Endodermal cell (in vitro differentiated cells): ENCODE results near the gene TANGO2. TPM values are rescaled to one million over a fixed set of nuclear protein-coding genes. Genes with fewer than 3 reads are reported as not detected.

Experiments used
- DNase-seq: peaks from one replicate; pipeline ENCODE4 v3.0.0-alpha.2; 2017
- H3K27ac ChIP-seq: 2 replicates; pipeline ENCODE4 v1.5.1; 2013; ENCODE audit warnings: mild to moderate bottlenecking, low read depth, low read length, moderate library complexity
- H3K27me3 ChIP-seq: 2 replicates; pipeline ENCODE4 v1.6.1; 2013; ENCODE audit warnings: mild to moderate bottlenecking, low read length, moderate library complexity; ENCODE audit not compliant: insufficient read depth, control insufficient read depth, poor library complexity, severe bottlenecking
- H3K36me3 ChIP-seq: 2 replicates; pipeline ENCODE4 v1.7.0; 2013; ENCODE audit warnings: mild to moderate bottlenecking, low read length, moderate library complexity; ENCODE audit not compliant: control insufficient read depth, insufficient read depth
- H3K4me1 ChIP-seq: one replicate; pipeline ENCODE4 v1.7.0; 2013; ENCODE audit warnings: low read length; ENCODE audit not compliant: control insufficient read depth, insufficient read depth
- H3K4me3 ChIP-seq: 2 replicates; pipeline ENCODE4 v1.5.1; 2013; ENCODE audit warnings: mild to moderate bottlenecking, low read length, moderate library complexity
- H3K9ac ChIP-seq: 2 replicates; pipeline ENCODE4 v1.6.1; 2013; ENCODE audit warnings: mild to moderate bottlenecking, low read length, moderate library complexity; ENCODE audit not compliant: poor library complexity, severe bottlenecking; ENCODE audit errors: extremely low read depth
- H3K9me3 ChIP-seq: 2 replicates; pipeline ENCODE4 v1.6.1; 2013; ENCODE audit warnings: mild to moderate bottlenecking, low read length, moderate library complexity; ENCODE audit not compliant: control insufficient read depth
- H3K27ac Mint-ChIP-seq: 2 replicates; pipeline ENCODE4 v1.8.0; 2020; ENCODE audit warnings: mixed read lengths
- H3K27me3 Mint-ChIP-seq: 2 replicates; pipeline ENCODE4 v1.8.0; 2021; ENCODE audit warnings: mild to moderate bottlenecking, mixed read lengths; ENCODE audit not compliant: insufficient read depth
- H3K36me3 Mint-ChIP-seq: 2 replicates; pipeline ENCODE4 v1.8.0; 2020; ENCODE audit warnings: low read depth, mixed read lengths
- H3K4me1 Mint-ChIP-seq: 2 replicates; pipeline ENCODE4 v1.8.0; 2020; ENCODE audit warnings: mixed read lengths
- H3K4me3 Mint-ChIP-seq: 2 replicates; pipeline ENCODE4 v1.8.0; 2020; ENCODE audit warnings: mild to moderate bottlenecking, moderate library complexity, mixed read lengths
- H3K9me3 Mint-ChIP-seq: 2 replicates; pipeline ENCODE4 v1.8.0; 2020; ENCODE audit warnings: mild to moderate bottlenecking, mixed read lengths
- CTCF ChIP-seq: fragments of 200-600 bp; sonication (generic); conservative IDR thresholded peaks from 2 replicates; pipeline ENCODE4 v1.5.0; 2021; ENCODE audit warnings: antibody characterized with exemption, mild to moderate bottlenecking
- WGBS, 2 experiments: methylation state at CpG; one replicate each; pipeline versions ENCODE4 v1.1.5 to v1.1.7; 2013; ENCODE audit warnings: missing lambda C conversion rate in 2 of 2, mixed read lengths in 1 of 2; ENCODE audit not compliant: insufficient coverage in 1 of 2, insufficient read length in 1 of 2; 5-methylcytosine and 5-hydroxymethylcytosine counted together
- total RNA-seq, 2 donors: library from RNA; stranded (reverse); fragmentation: NEBNext Ultra II Directional in 1 of 2; extraction: Animal tissue kit (Norgen Biotek cat#: 25700) in 1 of 2; gene quantifications; 2 replicates in 1 of 2; 3 replicates in 1 of 2; pipeline ENCODE4 v1.2.1, GENCODE V29; 2021

TANGO2 gene
- total RNA-seq, 2 donors from 2014 or later = 19.9 to 21.8 TPM

DNA sequence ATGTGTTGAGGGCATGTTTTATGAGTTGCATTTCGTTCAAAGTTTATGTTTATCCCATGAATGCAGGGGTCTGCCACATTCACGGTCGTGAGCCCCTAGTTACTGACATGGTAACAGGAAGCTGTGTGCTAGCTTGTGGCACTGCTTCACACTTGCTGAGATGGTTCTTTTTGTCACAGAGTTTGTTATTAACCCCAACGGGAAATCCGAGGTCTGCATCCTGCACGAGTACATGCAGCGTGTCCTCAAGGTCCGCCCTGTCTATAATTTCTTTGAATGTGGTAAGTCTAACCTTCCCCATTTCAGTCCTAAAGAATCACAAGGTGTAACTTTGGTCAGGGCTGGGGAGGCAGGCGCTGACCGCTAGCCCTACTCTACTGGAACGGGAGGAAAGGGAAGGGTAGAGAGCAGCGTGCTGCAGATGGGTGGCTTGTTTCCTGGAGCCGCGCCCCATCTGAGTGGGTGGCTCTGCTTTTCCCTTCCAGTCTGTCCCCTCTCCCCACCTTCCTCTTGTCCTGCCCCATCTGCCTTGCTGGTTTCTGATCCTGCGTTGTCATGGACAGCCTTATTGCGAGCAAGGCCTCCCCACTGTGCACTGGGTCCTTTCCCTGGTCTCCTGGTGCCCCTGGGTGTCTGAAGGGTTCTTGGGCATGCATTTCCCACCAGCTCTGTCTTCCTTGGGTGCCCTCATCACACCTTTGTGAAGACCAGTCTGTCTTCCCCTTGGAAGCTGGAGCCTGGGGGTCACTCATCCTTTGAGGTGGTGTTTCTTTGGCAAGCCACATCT lies 71.0 kb downstream of the TANGO2 start:
- no peak overlapping the region for H3K27ac Mint-ChIP-seq

GRCh38 chr22:20092477-20092854 lies 71.6 kb downstream of the TANGO2 start:
- no peaks in the 10 kb centered on the region for H3K27me3 ChIP-seq
- TF ChIP-seq CTCF = no peak
- H3K27ac ChIP-seq = no peak overlapping the region
- WGBS, 2 experiments = 98 to 100% methylated on average over 6 to 11 of the region's 11 CpGs
- H3K9me3 ChIP-seq = peaks cover 7% of the 10 kb centered on the region
- H3K9me3 Mint-ChIP-seq = no peaks in the 10 kb centered on the region
- H3K27me3 Mint-ChIP-seq = no peaks in the 10 kb centered on the region
- no peaks in the 10 kb centered on the region for H3K4me1 ChIP-seq
- H3K36me3 ChIP-seq = peaks cover 100% of the 10 kb centered on the region
- H3K4me3 Mint-ChIP-seq = no peak overlapping the region
- H3K36me3 Mint-ChIP-seq = peaks cover 98% of the 10 kb centered on the region
- no peak overlapping the region for H3K4me3 ChIP-seq
- H3K9ac ChIP-seq = no peak overlapping the region
- no peak for DNase-seq
- no peak overlapping the region for H3K27ac Mint-ChIP-seq
- no peaks in the 10 kb centered on the region for H3K4me1 Mint-ChIP-seq

More for the DNA sequence above, 71.0 kb downstream of the TANGO2 start:
- Histone ChIP-seq H3K9me3 (peaks cover 7% of the 10 kb centered on the region), H3K36me3 (peaks cover 100% of the 10 kb centered on the region), H3K4me1 (no peaks in the 10 kb centered on the region), H3K27ac (no peak overlapping the region), H3K27me3 (no peaks in the 10 kb centered on the region), H3K4me3 (no peak overlapping the region), H3K9ac (no peak overlapping the region)
- 95 to 98% methylated on average over 10 to 16 of the region's 16 CpGs for WGBS, 2 experiments
- Mint-ChIP-seq H3K4me3 (no peak overlapping the region), H3K36me3 (peaks cover 98% of the 10 kb centered on the region), H3K4me1 (no peaks in the 10 kb centered on the region), H3K9me3 (no peaks in the 10 kb centered on the region), H3K27me3 (no peaks in the 10 kb centered on the region)
- no peak for TF ChIP-seq CTCF
- no peak for DNase-seq

- H3K27me3 Mint-ChIP-seq = no peaks in the 10 kb centered on the region
- no peaks in the 10 kb centered on the region for H3K9me3 Mint-ChIP-seq
- 94 to 95% methylated on average over 9 to 13 of the region's 13 CpGs for WGBS, 2 experiments
- no peaks in the 10 kb centered on the region for H3K4me1 ChIP-seq
- no peak overlapping the region for H3K4me3 Mint-ChIP-seq
- H3K27ac Mint-ChIP-seq = no peak overlapping the region
- no peaks in the 10 kb centered on the region for H3K4me1 Mint-ChIP-seq
- H3K9ac ChIP-seq = no peak overlapping the region
- H3K4me3 ChIP-seq = no peak overlapping the region
- peaks cover 98% of the 10 kb centered on the region for H3K36me3 Mint-ChIP-seq
- no peak overlapping the region for H3K27ac ChIP-seq
- peaks cover 95% of the 10 kb centered on the region for H3K36me3 ChIP-seq
- TF ChIP-seq CTCF = no peak
- peaks cover 7% of the 10 kb centered on the region for H3K9me3 ChIP-seq
- no peak for DNase-seq
- no peaks in the 10 kb centered on the region for H3K27me3 ChIP-seq
Observed at GRCh38 chr22:20093418-20094196, 72.7 kb downstream of the TANGO2 start.
